Loucy (cell line): ENCODE measurements around the gene OPA3.

Experiments used
- H2AFZ ChIP-seq: fragments of 200-600 bp; sonication (generic); 2 replicates; pipeline ENCODE4 v1.6.0; 2016; ENCODE audit warnings: antibody characterized with exemption, mild to moderate bottlenecking, low read length, moderate library complexity
- H3F3A ChIP-seq: fragments of 200-600 bp; 2 replicates; pipeline ENCODE4 v1.6.0; 2016; ENCODE audit warnings: antibody characterized with exemption, low read depth, mild to moderate bottlenecking
- H3K27me3 ChIP-seq: fragments of 200-600 bp; sonication (generic); 2 replicates; pipeline ENCODE4 v1.6.1; 2014; ENCODE audit warnings: low read length, mild to moderate bottlenecking; ENCODE audit not compliant: insufficient read depth, poor library complexity, severe bottlenecking
- H3K36me3 ChIP-seq: fragments of 200-600 bp; sonication (generic); 2 replicates; pipeline ENCODE4 v1.6.1; 2016; ENCODE audit warnings: low read length; ENCODE audit not compliant: insufficient read depth
- H3K4me1 ChIP-seq: fragments of 200-600 bp; sonication (generic); 2 replicates; pipeline ENCODE4 v1.5.1; 2014; ENCODE audit warnings: low read length, mild to moderate bottlenecking; ENCODE audit not compliant: insufficient read depth, poor library complexity, severe bottlenecking
- H3K4me2 ChIP-seq: fragments of 200-600 bp; sonication (generic); 2 replicates; pipeline ENCODE4 v1.6.0; 2014; ENCODE audit warnings: antibody characterized with exemption, low read length, low read depth, mild to moderate bottlenecking; ENCODE audit not compliant: poor library complexity, severe bottlenecking
- H3K4me3 ChIP-seq: fragments of 200-600 bp; sonication (generic); 2 replicates; pipeline ENCODE4 v1.5.1; 2014; ENCODE audit warnings: low read length, mild to moderate bottlenecking, mixed read lengths; ENCODE audit not compliant: poor library complexity, severe bottlenecking
- H3K79me2 ChIP-seq: fragments of 200-600 bp; sonication (generic); 2 replicates; pipeline ENCODE4 v1.6.1; 2014; ENCODE audit warnings: low read length; ENCODE audit not compliant: insufficient read depth
- H3K9ac ChIP-seq: fragments of 200-600 bp; sonication (generic); 2 replicates; pipeline ENCODE4 v1.6.0; 2014; ENCODE audit warnings: mild to moderate bottlenecking, low read depth, low read length, moderate library complexity; ENCODE audit not compliant: poor library complexity, severe bottlenecking
- H3K9me2 ChIP-seq: fragments of 200-600 bp; sonication (generic); replicated peaks from 2 replicates; pipeline ENCODE4 v1.6.1; 2016; ENCODE audit warnings: low read depth, low read length, mixed read lengths
- H3K9me3 ChIP-seq: fragments of 200-600 bp; sonication (generic); 2 replicates; pipeline ENCODE4 v1.6.1; 2014; ENCODE audit warnings: mild to moderate bottlenecking, antibody characterized with exemption, low read length, low read depth; ENCODE audit not compliant: insufficient read depth
- H4K20me1 ChIP-seq: fragments of 200-600 bp; sonication (generic); 2 replicates; pipeline ENCODE4 v1.6.0; 2014; ENCODE audit warnings: antibody characterized with exemption, low read length, mild to moderate bottlenecking; ENCODE audit not compliant: insufficient read depth, poor library complexity, severe bottlenecking
- CTCF ChIP-seq: fragments of 200-600 bp; sonication (generic); conservative IDR thresholded peaks from 2 replicates; pipeline ENCODE4 v1.5.1; 2014; ENCODE audit warnings: mild to moderate bottlenecking, antibody characterized with exemption, low read length
- EZH2phosphoT487 ChIP-seq: fragments of 200-600 bp; IDR thresholded peaks from 2 replicates; pipeline ENCODE4 v1.6.1; 2018; ENCODE audit warnings: antibody characterized with exemption, mild to moderate bottlenecking, moderate library complexity, borderline replicate concordance

The OPA3 gene

DNA sequence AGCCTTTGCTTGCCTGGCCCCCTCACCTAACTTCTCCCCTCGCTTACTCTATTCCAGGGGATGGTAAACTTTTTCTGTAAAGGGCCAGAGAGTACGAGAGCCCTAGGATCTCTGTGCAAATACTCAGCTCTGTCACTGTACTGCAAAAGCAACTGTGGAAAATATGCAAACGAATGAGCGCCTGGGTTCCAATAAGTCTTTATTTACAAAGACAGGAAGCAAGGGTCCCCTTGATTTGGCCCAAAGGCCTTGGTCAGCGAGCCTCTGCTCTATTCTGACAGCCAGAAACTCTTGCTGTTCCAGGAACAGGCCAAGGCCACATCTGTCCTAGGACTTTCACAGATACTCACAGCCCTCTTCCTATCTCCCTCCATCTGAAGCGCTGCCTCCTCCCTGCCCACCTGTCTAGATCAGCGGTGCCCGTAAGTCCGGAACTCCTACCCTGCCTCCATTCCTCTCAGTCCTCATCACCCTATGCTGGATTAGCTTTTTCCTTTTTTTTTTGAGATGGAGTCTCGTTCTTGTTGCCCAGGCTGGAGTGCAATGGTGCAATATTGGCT lies 37.3 kb downstream of the OPA3 start:
- no peak overlapping the region for H3K4me3 ChIP-seq
- H2AFZ ChIP-seq = no peak overlapping the region
- H3K36me3 ChIP-seq = no peaks in the 10 kb centered on the region
- H4K20me1 ChIP-seq = no peaks in the 10 kb centered on the region
- H3K27me3 ChIP-seq = peaks cover 7% of the 10 kb centered on the region
- peaks cover under 1% of the 10 kb centered on the region for H3K4me1 ChIP-seq
- H3K9me2 ChIP-seq = no peaks in the 10 kb centered on the region
- H3F3A ChIP-seq = no peaks in the 10 kb centered on the region
- H3K9ac ChIP-seq = no peak overlapping the region
- H3K79me2 ChIP-seq = no peaks in the 10 kb centered on the region
- TF ChIP-seq CTCF = no peak
- no peak for TF ChIP-seq EZH2phosphoT487
- H3K9me3 ChIP-seq = no peaks in the 10 kb centered on the region
- H3K4me2 ChIP-seq = no peak overlapping the region

DNA sequence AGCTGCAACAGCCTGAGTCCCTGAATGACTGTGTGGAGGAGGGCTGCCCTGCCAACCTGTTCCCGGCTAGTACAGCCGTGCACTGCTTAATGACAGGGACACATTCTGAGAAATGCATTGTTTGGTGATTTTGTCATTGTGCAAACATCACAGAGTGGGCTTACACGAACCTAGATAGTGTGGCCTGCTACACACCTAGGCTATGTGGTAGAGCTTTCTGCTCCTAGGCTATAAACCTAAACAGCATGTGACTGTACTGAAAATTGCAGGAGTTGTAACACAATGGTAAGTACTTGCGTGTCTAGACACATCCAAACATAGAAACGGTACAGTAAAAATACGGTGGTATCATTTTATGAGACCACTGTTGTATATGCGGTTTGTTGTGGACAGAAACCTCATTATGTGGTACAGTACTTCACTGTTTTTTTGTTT lies 42.4 kb downstream of the OPA3 start:
- no peak overlapping the region for H2AFZ ChIP-seq
- H4K20me1 ChIP-seq = peaks cover 2% of the 10 kb centered on the region
- H3K27me3 ChIP-seq = peaks cover 36% of the 10 kb centered on the region
- H3K79me2 ChIP-seq = no peaks in the 10 kb centered on the region
- no peak overlapping the region for H3K4me2 ChIP-seq
- H3K4me1 ChIP-seq = peaks cover 6% of the 10 kb centered on the region
- no peaks in the 10 kb centered on the region for H3K9me2 ChIP-seq
- no peaks in the 10 kb centered on the region for H3F3A ChIP-seq
- no peaks in the 10 kb centered on the region for H3K36me3 ChIP-seq
- H3K9me3 ChIP-seq = no peaks in the 10 kb centered on the region
- H3K4me3 ChIP-seq = no peak overlapping the region
- no peak overlapping the region for H3K9ac ChIP-seq
- TF ChIP-seq EZH2phosphoT487 (no peak), CTCF (no peak)

GRCh38 chr19:45539459-45539858 lies 45.1 kb downstream of the OPA3 start:
- peaks cover 6% of the 10 kb centered on the region for H3K4me1 ChIP-seq
- no peaks in the 10 kb centered on the region for H3K36me3 ChIP-seq
- TF ChIP-seq EZH2phosphoT487 (no peak), CTCF (no peak)
- peaks cover 33% of the 10 kb centered on the region for H3K27me3 ChIP-seq
- H3K9me2 ChIP-seq = no peaks in the 10 kb centered on the region
- no peak overlapping the region for H3K9ac ChIP-seq
- H3K9me3 ChIP-seq = no peaks in the 10 kb centered on the region
- H3F3A ChIP-seq = no peaks in the 10 kb centered on the region
- peaks cover 2% of the 10 kb centered on the region for H4K20me1 ChIP-seq
- H3K4me3 ChIP-seq = no peak overlapping the region
- no peak overlapping the region for H3K4me2 ChIP-seq
- no peaks in the 10 kb centered on the region for H3K79me2 ChIP-seq
- H2AFZ ChIP-seq = no peak overlapping the region
